ENCODE data around the gene SNX5.
A peak's percentile ranks its signal among the peaks of the same experiment; 100 is the strongest.

The SNX5 gene

DNA sequence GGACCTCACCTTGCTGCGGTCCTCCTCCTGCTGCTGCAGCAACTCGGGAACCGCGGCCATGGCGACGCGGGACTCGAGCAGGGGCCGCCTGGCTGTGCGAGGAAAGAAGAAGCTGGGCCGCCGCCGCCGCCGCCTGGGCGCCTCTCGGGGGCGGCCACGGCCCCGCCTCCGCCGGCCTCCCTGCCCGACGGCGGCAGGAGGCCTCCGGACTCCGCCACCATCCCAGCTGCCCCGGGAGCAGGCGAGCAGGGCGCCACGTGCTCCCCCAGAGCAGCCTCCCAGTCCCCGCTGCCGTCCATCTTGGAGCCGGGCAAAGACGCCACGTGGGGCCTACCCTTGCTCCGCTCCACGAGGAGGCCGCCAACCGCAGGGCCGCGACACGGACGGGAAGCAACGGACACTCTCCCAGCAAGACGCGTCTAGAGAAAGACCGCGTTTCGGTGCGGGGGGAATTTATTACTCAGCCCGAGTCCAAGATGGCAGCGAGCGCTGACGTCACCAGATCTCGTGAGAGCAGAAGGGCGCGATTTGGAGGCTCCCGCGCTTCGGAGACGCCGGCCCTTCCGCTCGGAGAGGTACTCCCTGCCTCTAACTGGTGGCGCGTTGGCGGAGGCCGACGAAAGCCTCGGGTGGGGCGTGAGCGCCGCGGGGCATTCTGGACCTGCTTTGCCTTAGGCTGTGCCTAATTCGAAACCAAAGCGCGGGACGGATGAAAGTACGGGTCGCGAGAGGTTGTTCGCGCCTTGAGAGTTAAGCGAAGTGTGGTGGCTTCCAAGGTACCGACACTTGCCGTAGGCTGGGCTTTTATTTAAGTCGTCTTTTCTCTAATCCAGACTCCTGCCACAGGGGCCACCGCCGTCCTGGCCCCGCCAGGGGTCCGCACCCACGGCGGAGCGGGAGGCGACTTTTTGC lies at the start of gene SNX5, which contains the start of gene MGME1:
SNX5 (minus strand) TSS at position 429 of the 912 bp plus-strand sequence; CDS start at position 60, 369 bp downstream.
MGME1 (plus strand) TSS at position 653 of the 912 bp plus-strand sequence. CDS start 842 bp downstream, outside the sequence.
- peak; percentile 99 for DNase-seq (ENCODE audit: low read depth, low spot score)

GRCh38 chr20:18018100-18018499 lies 49.5 kb upstream of the SNX5 start:
- no peak for DNase-seq (ENCODE audit: low read depth, low spot score)

GRCh38 chr20:18016772-18017171 lies 48.2 kb upstream of the SNX5 start:
- no peak for DNase-seq (ENCODE audit: low read depth, low spot score)

- DNase-seq (ENCODE audit: low read depth, low spot score), result no peak
Observed at GRCh38 chr20:18014411-18014810, 45.8 kb upstream of the SNX5 start.

DNA sequence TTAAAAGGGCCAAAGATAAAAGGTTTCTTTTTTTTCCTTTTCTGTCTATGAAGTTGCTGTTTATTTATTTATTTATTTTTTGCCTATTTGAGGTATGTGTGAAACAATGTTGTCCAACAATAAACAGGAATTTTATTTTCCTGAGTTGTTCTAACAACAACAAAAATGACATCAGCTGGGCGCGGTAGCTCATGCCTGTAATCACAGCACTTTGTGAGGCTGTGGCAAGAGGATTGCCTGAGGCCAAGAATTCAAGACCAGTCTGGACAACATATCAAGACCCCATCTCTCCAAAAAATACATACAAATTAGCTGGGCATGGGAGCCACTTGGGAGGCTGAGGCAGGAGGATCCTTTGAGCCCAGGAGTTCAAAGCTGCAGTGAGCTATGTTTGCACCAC lies 44.3 kb upstream of the SNX5 start:
- no peak for DNase-seq (ENCODE audit: low read depth, low spot score)

GRCh38 chr20:18011951-18012645 lies 43.5 kb upstream of the SNX5 start:
- no peak for DNase-seq (ENCODE audit: low read depth, low spot score)

GRCh38 chr20:18011482-18011881 lies 42.9 kb upstream of the SNX5 start:
- no peak for DNase-seq (ENCODE audit: low read depth, low spot score)

DNA sequence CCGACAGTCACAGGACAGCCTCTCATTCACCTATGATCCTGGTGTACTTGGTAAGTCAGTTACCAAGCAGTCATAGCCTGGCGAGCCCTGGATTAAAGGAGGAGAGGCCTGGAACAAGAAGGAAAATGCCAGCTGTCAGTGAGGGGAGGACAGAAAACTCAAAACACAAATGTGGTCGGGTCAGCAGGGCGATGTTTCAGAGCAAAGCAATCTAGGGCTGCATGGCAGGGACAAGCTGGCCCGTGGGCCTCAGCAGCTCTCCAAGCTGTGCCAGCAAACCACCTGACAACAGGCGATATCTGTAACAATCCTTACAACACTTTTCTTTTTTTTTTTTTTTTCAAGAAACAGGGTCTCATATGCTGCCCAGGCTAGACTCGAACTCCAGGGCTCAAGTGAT lies 40.5 kb upstream of the SNX5 start:
- DNase-seq (ENCODE audit: low read depth, low spot score), result no peak

DNA sequence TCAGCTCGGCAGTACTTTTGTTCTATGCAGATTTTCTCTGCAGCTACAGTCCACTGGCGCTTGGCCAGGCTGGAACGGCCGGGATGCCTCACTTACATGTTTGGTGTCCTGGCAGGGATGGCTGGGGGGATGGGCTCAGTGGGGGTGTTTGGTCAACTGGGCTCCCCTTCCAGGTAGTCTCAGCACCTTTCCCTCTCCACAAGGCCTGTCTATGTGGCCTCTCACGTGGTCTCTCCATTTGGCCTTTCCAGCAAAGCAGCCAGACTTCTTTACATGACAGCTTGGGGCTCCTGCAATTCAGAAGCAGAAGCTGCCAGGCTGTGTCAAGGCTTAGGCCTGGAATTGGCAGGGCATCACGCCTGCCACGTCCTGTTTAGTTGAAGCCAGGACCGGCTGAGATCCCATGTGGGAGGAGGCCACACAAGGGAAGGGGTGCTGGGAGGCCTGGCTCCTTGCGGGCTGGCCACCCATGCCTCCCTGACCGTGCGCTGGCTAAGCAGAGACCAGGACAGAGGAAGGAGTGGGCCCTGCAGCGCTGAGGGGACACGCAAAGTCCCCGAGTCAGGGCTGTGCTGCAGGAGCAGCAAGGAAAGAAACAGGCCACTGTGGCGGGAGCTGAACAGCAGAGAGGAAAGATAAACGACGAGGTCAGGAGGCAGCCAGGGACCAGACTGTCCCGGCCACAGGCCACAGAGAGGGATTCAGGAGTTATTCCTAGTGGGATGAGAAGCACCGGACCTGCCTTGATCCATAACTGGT lies 39.1 kb upstream of the SNX5 start:
- DNase-seq (ENCODE audit: low read depth, low spot score), result no peak

- DNase-seq (ENCODE audit: low read depth, low spot score), result no peak
Observed at GRCh38 chr20:18006684-18007083, 38.1 kb upstream of the SNX5 start.

GRCh38 chr20:18005990-18006364 lies 37.4 kb upstream of the SNX5 start:
- DNase-seq (ENCODE audit: low read depth, low spot score), result no peak

DNA sequence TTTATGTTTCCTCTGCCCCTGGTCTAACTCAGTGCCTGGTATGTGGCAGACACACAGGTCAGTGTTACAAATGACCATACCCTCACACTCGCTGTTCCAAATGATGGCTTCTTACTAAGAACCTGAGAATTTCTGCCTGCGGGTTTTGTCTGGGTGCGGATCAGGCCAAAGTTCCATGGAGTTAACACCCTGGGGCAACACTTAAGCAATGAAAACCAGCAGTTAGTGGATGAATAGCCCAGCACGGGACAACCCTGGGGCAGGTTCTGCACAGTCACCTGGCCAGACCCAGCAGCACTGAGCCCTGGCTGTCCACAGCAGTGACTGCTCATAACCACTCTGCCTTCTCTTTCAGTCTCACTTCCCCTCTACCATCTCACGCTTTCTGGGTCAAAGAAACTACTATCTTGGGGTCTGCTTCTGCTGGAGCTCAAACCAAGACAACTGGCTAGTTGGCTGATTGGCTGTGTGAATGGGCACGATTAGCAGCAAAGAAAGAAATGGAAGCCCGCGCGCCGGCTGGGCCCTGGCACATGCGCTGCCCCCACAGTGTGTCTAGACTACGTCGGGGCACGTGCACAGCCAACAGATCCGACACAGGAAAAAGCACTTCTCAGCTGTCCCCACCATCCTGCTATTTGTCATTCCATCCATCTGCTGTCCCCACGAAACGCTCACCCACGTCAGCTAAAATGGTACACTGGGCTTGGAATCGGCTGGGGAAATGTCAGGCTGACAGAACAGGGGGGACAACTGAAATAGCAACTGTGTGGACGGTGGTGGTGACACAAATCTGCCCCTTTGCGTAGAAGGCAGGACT lies 36.8 kb upstream of the SNX5 start:
- DNase-seq (ENCODE audit: low read depth, low spot score), result no peak

GRCh38 chr20:18004384-18005031 lies 35.9 kb upstream of the SNX5 start:
- DNase-seq (ENCODE audit: low read depth, low spot score), result no peak

DNA sequence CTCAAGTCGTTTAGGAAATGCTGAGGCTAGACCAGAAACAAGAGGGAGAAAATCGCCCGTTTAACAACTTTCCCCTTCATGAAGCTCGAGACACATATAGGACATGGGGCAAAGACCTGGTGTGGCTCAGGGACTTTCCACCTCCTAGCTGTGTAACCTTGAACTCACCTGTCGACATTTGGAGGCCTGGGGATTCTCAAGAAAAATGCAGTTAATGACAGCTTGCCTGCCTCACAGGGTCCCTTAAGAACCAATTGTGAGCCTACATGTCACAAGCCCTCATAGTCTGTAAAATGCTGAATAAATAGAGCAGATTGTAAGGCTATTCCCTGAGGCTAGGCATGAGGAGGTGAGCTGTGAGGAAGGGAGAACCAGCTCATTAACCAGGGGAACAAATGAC lies 35.3 kb upstream of the SNX5 start:
- no peak for DNase-seq (ENCODE audit: low read depth, low spot score)

- DNase-seq (ENCODE audit: low read depth, low spot score), result no peak
Observed at GRCh38 chr20:18001131-18001921, 32.7 kb upstream of the SNX5 start.

- no peak for DNase-seq (ENCODE audit: low read depth, low spot score)
Observed at GRCh38 chr20:17999566-17999965, 31.0 kb upstream of the SNX5 start.

- no peak for DNase-seq (ENCODE audit: low read depth, low spot score)
Observed at GRCh38 chr20:17998446-17998845, 29.9 kb upstream of the SNX5 start.

DNA sequence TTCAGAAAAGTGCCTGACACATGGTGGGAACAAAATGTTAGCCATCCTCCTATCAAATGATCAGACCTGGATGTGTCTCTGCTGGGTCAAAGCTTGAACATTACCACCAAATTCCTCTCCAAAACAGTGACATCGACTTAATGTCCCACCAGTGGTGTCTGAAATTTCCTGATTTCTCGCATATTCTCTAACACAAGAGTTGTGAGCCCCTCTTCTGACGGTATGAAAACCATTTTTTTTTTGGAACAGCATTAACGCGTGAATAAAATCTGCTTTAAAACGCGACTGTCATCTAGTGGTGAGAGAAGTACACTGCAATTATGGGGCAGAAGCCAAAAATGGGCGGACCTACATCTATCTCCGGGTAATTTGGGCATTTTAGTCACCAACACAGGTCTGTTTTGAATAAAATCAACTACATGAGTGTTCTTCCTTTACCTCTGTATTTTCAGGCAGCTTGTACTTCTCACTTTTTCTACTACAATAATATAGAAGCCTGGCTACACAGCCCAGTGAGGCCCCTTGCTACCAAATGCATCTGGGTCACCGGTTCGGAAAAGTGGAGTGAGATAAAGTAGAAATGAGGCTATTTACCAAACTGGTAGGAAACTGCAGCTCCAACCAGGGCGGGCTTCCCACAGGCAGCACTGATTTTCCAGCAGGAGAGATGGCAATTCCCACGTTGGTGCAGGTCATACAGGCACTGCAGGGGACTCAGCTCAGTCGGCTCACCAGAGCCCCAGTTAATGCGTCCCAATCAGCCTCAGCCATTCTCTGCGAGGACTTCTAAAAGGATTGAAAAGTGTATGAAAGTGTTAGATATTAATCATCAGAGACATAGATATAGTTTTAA lies 27.6 kb upstream of the SNX5 start:
- no peak for DNase-seq (ENCODE audit: low read depth, low spot score)

DNA sequence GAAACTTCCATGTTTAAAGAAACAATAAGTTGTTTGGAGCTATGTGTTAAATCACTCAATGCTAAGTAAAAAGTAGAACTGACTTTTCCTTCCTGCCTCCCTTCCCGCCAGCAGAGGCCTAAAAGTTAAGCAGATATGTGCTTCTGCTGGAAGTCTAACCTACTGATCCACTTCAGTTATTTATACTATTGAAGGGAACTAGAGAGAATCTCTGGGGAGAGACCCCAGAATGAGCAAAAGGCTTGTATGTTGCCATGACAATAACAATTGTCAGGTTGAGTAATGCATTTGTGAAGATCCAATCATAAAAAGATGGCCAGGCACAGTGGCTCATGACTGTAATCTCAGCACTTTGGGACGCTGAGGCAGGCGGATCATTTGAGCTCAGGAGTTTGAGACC lies 25.0 kb upstream of the SNX5 start:
- no peak for DNase-seq (ENCODE audit: low read depth, low spot score)
